ENCODE measurements around the gene MICU2.

The MICU2 gene

DNA sequence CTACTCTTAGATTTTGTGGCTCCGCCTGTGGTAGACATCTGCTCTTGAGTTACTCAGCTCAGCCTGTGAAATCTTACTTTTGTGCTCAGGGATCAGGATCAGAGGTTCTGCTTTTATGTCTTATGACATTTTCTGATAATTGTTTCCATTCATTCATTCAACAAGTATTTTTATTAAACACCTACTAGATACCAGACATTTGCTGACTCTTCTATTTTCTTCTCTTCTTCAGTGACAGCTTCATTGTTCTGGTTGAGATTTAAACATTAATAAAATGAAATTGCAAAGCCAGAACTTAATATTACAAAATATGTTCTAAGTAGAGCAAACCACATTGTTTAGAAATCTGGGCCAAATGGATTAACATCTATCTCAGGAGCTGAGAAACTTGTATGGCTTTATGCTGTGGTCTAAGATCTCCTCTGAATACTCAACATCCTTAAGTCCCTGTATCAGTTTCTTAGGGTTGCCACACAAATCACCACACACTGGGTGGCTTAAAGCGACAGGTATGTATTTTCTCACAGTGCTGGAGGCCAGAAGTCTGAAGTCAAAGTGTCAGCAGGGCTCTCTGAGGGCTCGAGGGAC is 15.8 kb upstream of the MICU2 start:
- H3K4me3 ChIP-seq (ENCODE audit: low read length in 2 of 2): no peak overlapping the region

DNA sequence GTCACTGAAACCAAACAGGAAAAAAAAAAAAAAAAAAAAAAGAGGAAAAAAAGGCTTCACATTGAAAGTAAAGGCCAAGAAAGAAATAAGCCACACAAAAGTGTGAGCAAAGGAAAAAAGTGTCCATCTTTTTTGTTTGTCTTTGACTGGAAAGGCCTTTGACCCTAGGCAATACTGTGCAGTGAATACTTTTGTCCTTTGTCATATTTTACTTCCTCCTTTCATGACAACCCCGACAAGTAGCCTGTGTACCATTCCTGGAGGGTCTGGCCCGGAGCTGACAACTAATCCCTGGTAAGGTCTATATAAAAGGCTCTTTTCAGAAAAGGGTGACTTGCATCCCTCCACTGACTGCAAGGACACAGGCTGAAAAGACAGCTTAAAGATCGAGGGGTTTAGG is 12.9 kb upstream of the MICU2 start:
- Histone ChIP-seq H3K9ac (ENCODE audit: low read depth in 1 of 2, low read length in 2 of 2) (no peak overlapping the region), H3K4me1 (ENCODE audit: control insufficient read depth in 2 of 2, insufficient read depth in 2 of 2, low read length in 2 of 2) (peaks cover 0 to 8% of the 10 kb centered on the region in 2 donors), H3K36me3 (ENCODE audit: control insufficient read depth in 2 of 2, insufficient read depth in 2 of 2, low read length in 2 of 2) (no peaks in the 10 kb centered on the region)

More for the DNA sequence above, 15.8 kb upstream of the MICU2 start:
- Histone ChIP-seq H3K4me1 (ENCODE audit: control insufficient read depth in 2 of 2, insufficient read depth in 2 of 2, low read length in 2 of 2) (peaks cover 0 to 8% of the 10 kb centered on the region in 2 donors), H3K36me3 (ENCODE audit: control insufficient read depth in 2 of 2, insufficient read depth in 2 of 2, low read length in 2 of 2) (no peaks in the 10 kb centered on the region), H3K27me3 (ENCODE audit: control insufficient read depth in 2 of 2, insufficient read depth in 2 of 2, low read length in 2 of 2) (no peaks in the 10 kb centered on the region), H3K9me3 (ENCODE audit: control insufficient read depth in 2 of 2, low read length in 2 of 2) (no peaks in the 10 kb centered on the region), H3K27ac (ENCODE audit: low read depth in 2 of 2, low read length in 2 of 2) (no peak overlapping the region), H3K9ac (ENCODE audit: low read depth in 1 of 2, low read length in 2 of 2) (no peak overlapping the region)

DNA sequence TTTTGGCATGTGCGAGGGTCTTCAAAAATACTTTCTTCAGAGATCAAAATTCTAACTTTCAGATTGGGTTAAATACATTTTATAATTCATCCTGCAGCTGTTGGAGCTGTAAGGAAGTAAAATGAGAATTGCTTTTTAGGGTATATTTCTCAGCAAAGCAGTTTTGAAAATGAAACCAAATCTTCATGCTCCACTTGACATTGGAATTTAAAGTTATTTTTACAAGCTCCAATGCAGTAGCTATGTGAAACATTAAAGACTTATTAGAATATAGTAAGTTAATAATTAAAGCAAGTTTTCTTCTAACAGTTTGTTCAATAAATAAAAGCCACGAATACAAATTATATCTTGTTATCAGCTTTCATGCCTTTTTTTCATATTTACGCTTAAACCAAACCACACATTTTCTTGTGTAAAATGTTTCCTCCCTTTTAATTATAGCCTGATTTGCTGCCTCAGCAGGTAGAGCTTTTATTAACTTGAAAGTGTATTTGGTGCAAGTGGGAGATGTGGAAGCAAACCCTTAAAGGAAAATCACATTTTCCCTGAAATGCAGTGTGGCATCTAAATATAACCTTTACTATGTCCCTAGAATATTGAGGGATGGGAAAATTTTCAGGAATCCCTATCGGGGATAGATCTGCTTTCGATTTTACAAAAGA is 12.4 kb upstream of the MICU2 start:
- Histone ChIP-seq H3K4me3 (ENCODE audit: low read length in 2 of 2) (peak overlapping the region in 1 of 2 donors; percentile 46), H3K4me1 (ENCODE audit: control insufficient read depth in 2 of 2, insufficient read depth in 2 of 2, low read length in 2 of 2) (peaks cover 0 to 8% of the 10 kb centered on the region in 2 donors), H3K9me3 (ENCODE audit: control insufficient read depth in 2 of 2, low read length in 2 of 2) (no peaks in the 10 kb centered on the region), H3K9ac (ENCODE audit: low read depth in 1 of 2, low read length in 2 of 2) (no peak overlapping the region), H3K36me3 (ENCODE audit: control insufficient read depth in 2 of 2, insufficient read depth in 2 of 2, low read length in 2 of 2) (no peaks in the 10 kb centered on the region), H3K27ac (ENCODE audit: low read depth in 2 of 2, low read length in 2 of 2) (no peak overlapping the region), H3K27me3 (ENCODE audit: control insufficient read depth in 2 of 2, insufficient read depth in 2 of 2, low read length in 2 of 2) (no peaks in the 10 kb centered on the region)

More for the DNA sequence above, 12.9 kb upstream of the MICU2 start:
- Histone ChIP-seq H3K27ac (ENCODE audit: low read depth in 2 of 2, low read length in 2 of 2) (no peak overlapping the region), H3K4me3 (ENCODE audit: low read length in 2 of 2) (peak overlapping the region; percentile 10 to 65), H3K9me3 (ENCODE audit: control insufficient read depth in 2 of 2, low read length in 2 of 2) (no peaks in the 10 kb centered on the region), H3K27me3 (ENCODE audit: control insufficient read depth in 2 of 2, insufficient read depth in 2 of 2, low read length in 2 of 2) (no peaks in the 10 kb centered on the region)

DNA sequence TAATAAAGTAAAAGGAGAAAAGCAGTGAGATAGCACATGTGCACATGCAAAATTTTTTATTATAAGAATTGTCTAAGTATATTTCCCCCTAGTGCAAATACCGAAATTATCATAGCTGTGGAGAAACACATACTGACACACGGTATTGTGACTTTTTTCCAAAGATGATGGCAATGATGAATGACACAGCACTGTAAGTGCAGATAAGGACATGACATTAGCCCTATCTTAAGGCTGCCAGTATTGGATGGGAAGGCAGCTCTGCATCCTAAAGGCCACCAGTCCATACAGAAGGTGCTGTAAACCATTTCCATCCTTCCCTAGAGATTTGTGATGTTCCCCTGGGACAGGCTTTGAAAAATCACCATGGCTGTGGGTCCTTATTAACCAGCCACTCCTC is 11.5 kb upstream of the MICU2 start:
- no peak overlapping the region for H3K9ac ChIP-seq (ENCODE audit: low read depth in 1 of 2, low read length in 2 of 2)
- H3K27me3 ChIP-seq (ENCODE audit: control insufficient read depth in 2 of 2, insufficient read depth in 2 of 2, low read length in 2 of 2): no peaks in the 10 kb centered on the region
- no peaks in the 10 kb centered on the region for H3K9me3 ChIP-seq (ENCODE audit: control insufficient read depth in 2 of 2, low read length in 2 of 2)
- H3K4me1 ChIP-seq (ENCODE audit: control insufficient read depth in 2 of 2, insufficient read depth in 2 of 2, low read length in 2 of 2): peaks cover 0 to 8% of the 10 kb centered on the region in 2 donors
- no peaks in the 10 kb centered on the region for H3K36me3 ChIP-seq (ENCODE audit: control insufficient read depth in 2 of 2, insufficient read depth in 2 of 2, low read length in 2 of 2)
- H3K4me3 ChIP-seq (ENCODE audit: low read length in 2 of 2): no peak overlapping the region
- no peak overlapping the region for H3K27ac ChIP-seq (ENCODE audit: low read depth in 2 of 2, low read length in 2 of 2)

DNA sequence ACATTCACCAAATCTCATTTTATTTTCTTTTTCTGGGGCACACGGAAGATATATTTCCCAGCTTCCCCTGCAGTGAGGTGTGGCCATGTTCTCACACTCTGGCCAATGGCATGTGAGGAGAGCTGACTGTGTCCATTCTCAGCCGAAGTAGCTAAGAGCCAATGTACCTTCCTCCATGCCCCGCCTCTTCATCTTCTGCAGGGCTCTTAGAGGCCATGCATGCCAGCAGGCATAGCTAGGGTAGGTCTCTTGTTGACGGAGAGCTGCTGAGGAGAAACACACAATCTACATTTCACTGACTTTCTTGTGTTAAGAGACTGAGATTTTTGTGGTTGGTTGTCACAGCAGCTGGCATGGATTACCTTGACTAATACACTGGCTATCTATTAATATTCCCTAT is 9.8 kb upstream of the MICU2 start:
- Histone ChIP-seq H3K4me1 (ENCODE audit: control insufficient read depth in 2 of 2, insufficient read depth in 2 of 2, low read length in 2 of 2) (peaks cover 0 to 8% of the 10 kb centered on the region in 2 donors), H3K27ac (ENCODE audit: low read depth in 2 of 2, low read length in 2 of 2) (no peak overlapping the region), H3K27me3 (ENCODE audit: control insufficient read depth in 2 of 2, insufficient read depth in 2 of 2, low read length in 2 of 2) (peaks cover 0 to 2% of the 10 kb centered on the region in 2 donors), H3K9me3 (ENCODE audit: control insufficient read depth in 2 of 2, low read length in 2 of 2) (no peaks in the 10 kb centered on the region), H3K4me3 (ENCODE audit: low read length in 2 of 2) (no peak overlapping the region), H3K9ac (ENCODE audit: low read depth in 1 of 2, low read length in 2 of 2) (no peak overlapping the region), H3K36me3 (ENCODE audit: control insufficient read depth in 2 of 2, insufficient read depth in 2 of 2, low read length in 2 of 2) (no peaks in the 10 kb centered on the region)

DNA sequence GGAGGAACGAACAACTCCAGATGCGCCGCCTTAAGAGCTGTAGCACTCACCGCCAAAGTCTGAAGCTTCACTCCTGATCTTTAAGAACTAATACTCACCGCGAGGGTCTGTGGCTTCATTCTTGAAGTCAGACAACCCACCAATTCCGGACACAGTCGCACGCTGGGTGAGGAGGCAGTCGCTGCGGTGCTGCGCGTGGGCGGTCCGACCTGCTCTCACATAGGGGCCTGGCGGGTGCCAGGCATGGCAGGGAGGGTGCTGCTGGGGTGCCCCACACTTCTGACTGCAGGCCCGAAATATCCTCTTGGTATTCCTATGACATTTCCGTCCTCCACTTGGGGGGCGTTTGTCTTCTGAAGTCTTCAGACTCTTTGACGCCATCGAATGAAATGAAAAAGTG is 7.4 kb upstream of the MICU2 start:
- Histone ChIP-seq H3K27ac (ENCODE audit: low read depth in 2 of 2, low read length in 2 of 2) (no peak overlapping the region), H3K9ac (ENCODE audit: low read depth in 1 of 2, low read length in 2 of 2) (no peak overlapping the region), H3K36me3 (ENCODE audit: control insufficient read depth in 2 of 2, insufficient read depth in 2 of 2, low read length in 2 of 2) (no peaks in the 10 kb centered on the region), H3K27me3 (ENCODE audit: control insufficient read depth in 2 of 2, insufficient read depth in 2 of 2, low read length in 2 of 2) (peaks cover 3 to 14% of the 10 kb centered on the region in 2 donors), H3K4me1 (ENCODE audit: control insufficient read depth in 2 of 2, insufficient read depth in 2 of 2, low read length in 2 of 2) (peaks cover 0 to 1% of the 10 kb centered on the region in 2 donors), H3K4me3 (ENCODE audit: low read length in 2 of 2) (no peak overlapping the region), H3K9me3 (ENCODE audit: control insufficient read depth in 2 of 2, low read length in 2 of 2) (no peaks in the 10 kb centered on the region)

DNA sequence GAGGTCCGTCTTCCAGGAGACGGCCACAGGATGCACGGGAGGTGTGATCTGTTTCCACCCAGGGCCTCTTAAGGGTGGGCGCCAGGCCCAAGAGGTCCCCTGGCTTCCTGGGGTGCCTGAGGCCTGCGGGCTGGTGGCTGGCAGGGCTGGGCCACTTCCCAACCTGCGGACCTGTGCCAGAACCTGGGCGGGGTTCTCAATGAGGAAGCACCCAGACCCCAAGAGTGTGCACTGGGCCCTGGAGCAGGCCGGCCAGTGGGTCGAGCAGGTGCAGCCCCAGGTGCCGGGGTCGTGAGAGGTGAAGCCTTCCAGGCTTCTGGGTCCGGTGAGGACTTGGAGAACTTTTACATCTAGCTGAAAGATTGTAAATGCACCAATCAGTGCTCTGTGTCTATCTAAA is 6.7 kb upstream of the MICU2 start:
- H3K4me1 ChIP-seq (ENCODE audit: control insufficient read depth in 2 of 2, insufficient read depth in 2 of 2, low read length in 2 of 2): no peaks in the 10 kb centered on the region
- H3K27me3 ChIP-seq (ENCODE audit: control insufficient read depth in 2 of 2, insufficient read depth in 2 of 2, low read length in 2 of 2): peaks cover 3 to 14% of the 10 kb centered on the region in 2 donors
- no peaks in the 10 kb centered on the region for H3K36me3 ChIP-seq (ENCODE audit: control insufficient read depth in 2 of 2, insufficient read depth in 2 of 2, low read length in 2 of 2)
- no peaks in the 10 kb centered on the region for H3K9me3 ChIP-seq (ENCODE audit: control insufficient read depth in 2 of 2, low read length in 2 of 2)
- H3K27ac ChIP-seq (ENCODE audit: low read depth in 2 of 2, low read length in 2 of 2): no peak overlapping the region
- H3K9ac ChIP-seq (ENCODE audit: low read depth in 1 of 2, low read length in 2 of 2): no peak overlapping the region
- no peak overlapping the region for H3K4me3 ChIP-seq (ENCODE audit: low read length in 2 of 2)

DNA sequence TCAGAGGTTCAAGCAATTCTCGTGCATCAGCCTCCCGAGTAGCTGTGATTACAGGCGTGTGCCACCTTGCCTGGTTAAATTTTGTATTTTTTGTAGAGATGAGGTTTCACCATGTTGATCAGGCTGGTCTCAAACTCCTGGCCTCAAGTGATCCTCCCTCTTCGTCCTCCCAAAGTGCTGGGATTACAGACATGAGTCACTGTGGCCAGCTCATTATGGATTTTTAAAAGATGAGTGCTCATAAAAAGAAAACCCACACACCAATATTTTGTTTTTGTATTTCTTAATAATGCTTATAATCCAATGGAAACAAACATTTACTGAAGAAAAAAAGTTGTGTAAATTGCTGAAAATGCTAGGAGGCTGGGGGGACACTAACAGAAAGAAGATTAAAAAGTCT is 5.0 kb upstream of the MICU2 start:
- H3K9me3 ChIP-seq (ENCODE audit: control insufficient read depth in 2 of 2, low read length in 2 of 2): no peaks in the 10 kb centered on the region
- peaks cover 3 to 14% of the 10 kb centered on the region in 2 donors for H3K27me3 ChIP-seq (ENCODE audit: control insufficient read depth in 2 of 2, insufficient read depth in 2 of 2, low read length in 2 of 2)
- H3K4me3 ChIP-seq (ENCODE audit: low read length in 2 of 2): no peak overlapping the region
- H3K27ac ChIP-seq (ENCODE audit: low read depth in 2 of 2, low read length in 2 of 2): no peak overlapping the region
- H3K4me1 ChIP-seq (ENCODE audit: control insufficient read depth in 2 of 2, insufficient read depth in 2 of 2, low read length in 2 of 2): peaks cover 0 to 5% of the 10 kb centered on the region in 2 donors
- no peaks in the 10 kb centered on the region for H3K36me3 ChIP-seq (ENCODE audit: control insufficient read depth in 2 of 2, insufficient read depth in 2 of 2, low read length in 2 of 2)
- no peak overlapping the region for H3K9ac ChIP-seq (ENCODE audit: low read depth in 1 of 2, low read length in 2 of 2)

DNA sequence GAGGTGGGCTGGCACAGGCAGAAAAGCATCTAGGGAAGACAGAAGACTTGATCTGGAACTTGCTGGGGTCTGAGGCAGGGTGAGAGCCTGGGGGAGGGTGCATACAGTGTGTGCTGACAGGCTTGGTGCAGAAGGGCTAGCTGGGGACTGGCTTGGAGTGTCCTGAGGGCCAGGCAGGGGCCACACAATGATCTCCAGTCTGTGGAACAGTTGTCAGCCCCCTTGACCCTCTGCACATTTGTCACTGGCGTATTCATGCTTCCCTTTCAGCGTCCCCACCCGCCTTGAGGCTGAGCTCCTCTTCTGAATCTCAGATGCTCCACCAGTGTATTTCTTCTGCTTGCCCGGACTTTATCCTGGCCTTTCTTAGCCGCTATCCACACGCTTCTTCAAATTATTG is 2.8 kb upstream of the MICU2 start:
- no peaks in the 10 kb centered on the region for H3K9me3 ChIP-seq (ENCODE audit: control insufficient read depth in 2 of 2, low read length in 2 of 2)

DNA sequence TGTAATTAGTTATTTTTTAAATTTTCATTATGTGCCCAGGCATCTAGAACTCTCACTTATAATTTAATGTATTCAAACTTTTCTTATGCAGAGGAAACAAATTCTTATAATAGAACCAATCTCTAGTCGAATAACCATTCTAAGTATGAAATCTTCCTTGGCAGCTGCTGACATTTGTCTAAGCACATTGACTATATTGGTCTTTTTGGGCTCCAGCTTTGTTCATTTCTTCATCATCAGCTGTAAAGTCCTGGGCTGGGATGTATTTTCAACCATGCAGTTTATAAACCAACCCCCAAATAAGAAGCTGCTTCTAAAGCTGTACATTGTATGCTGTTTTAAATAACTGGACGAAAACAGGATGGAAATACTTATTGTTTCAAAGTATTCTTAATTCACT is 2.3 kb upstream of the MICU2 start:
- Histone ChIP-seq H3K27me3 (ENCODE audit: control insufficient read depth in 2 of 2, insufficient read depth in 2 of 2, low read length in 2 of 2) (peaks cover 3 to 14% of the 10 kb centered on the region in 2 donors), H3K9ac (ENCODE audit: low read depth in 1 of 2, low read length in 2 of 2) (no peak overlapping the region), H3K4me3 (ENCODE audit: low read length in 2 of 2) (no peak overlapping the region), H3K9me3 (ENCODE audit: control insufficient read depth in 2 of 2, low read length in 2 of 2) (no peaks in the 10 kb centered on the region), H3K27ac (ENCODE audit: low read depth in 2 of 2, low read length in 2 of 2) (no peak overlapping the region), H3K4me1 (ENCODE audit: control insufficient read depth in 2 of 2, insufficient read depth in 2 of 2, low read length in 2 of 2) (peaks cover 0 to 5% of the 10 kb centered on the region in 2 donors), H3K36me3 (ENCODE audit: control insufficient read depth in 2 of 2, insufficient read depth in 2 of 2, low read length in 2 of 2) (no peaks in the 10 kb centered on the region)

More for the DNA sequence above, 2.8 kb upstream of the MICU2 start:
- H3K4me3 ChIP-seq (ENCODE audit: low read length in 2 of 2): no peak overlapping the region
- H3K4me1 ChIP-seq (ENCODE audit: control insufficient read depth in 2 of 2, insufficient read depth in 2 of 2, low read length in 2 of 2): peaks cover 0 to 5% of the 10 kb centered on the region in 2 donors
- H3K36me3 ChIP-seq (ENCODE audit: control insufficient read depth in 2 of 2, insufficient read depth in 2 of 2, low read length in 2 of 2): no peaks in the 10 kb centered on the region
- H3K9ac ChIP-seq (ENCODE audit: low read depth in 1 of 2, low read length in 2 of 2): no peak overlapping the region
- H3K27ac ChIP-seq (ENCODE audit: low read depth in 2 of 2, low read length in 2 of 2): no peak overlapping the region
- peaks cover 3 to 14% of the 10 kb centered on the region in 2 donors for H3K27me3 ChIP-seq (ENCODE audit: control insufficient read depth in 2 of 2, insufficient read depth in 2 of 2, low read length in 2 of 2)

All from mucosa of rectum (tissue), 2 donors.